A204.1 (cell line): ENCODE results near the gene RPS23.

Experiments
- FAIRE-seq: peaks from 2 replicates; lab custom pipeline; 2012; peaks lifted over from hg19 to GRCh38; lab: Jason Lieb, UNC

The RPS23 gene

DNA sequence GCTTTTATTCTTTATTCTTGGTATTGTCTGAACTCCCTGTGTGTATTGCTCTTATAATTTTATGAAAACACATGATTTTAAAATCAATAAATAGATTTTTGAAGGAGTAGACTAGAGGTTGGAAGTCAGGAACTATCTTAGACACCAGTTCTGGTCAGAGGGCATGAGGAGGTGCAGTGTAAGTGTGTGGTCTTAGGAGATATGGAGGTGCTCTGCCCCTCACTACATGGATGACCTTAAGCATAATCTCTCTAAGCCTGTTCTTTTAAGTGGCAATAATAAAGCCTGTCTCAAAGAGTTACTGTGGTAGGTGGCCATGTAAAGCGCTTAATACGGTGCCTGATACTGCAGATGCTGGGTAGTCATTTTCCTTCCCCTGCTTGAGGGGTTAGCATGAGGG lies 34.0 kb downstream of the RPS23 start:
- no peak for FAIRE-seq

DNA sequence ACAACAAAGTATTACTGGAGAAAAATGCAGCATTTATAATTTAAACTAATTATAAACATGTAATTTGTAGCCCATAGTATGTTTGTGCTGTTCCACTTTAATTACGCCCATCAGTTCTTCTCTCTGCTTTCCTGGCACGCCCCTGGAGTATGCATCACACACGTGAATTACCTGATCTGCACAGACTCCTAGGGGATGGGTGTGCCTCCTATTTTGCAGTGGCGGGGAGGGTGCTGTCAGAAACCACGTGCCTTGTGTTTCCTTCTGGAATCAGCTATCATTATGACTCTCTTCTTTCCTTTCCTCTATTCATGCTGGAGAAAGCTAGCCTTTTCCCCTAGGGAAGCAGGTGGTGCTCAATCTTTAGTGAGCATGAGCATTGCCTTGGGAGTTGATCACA lies 43.3 kb downstream of the RPS23 start:
- FAIRE-seq: no peak

DNA sequence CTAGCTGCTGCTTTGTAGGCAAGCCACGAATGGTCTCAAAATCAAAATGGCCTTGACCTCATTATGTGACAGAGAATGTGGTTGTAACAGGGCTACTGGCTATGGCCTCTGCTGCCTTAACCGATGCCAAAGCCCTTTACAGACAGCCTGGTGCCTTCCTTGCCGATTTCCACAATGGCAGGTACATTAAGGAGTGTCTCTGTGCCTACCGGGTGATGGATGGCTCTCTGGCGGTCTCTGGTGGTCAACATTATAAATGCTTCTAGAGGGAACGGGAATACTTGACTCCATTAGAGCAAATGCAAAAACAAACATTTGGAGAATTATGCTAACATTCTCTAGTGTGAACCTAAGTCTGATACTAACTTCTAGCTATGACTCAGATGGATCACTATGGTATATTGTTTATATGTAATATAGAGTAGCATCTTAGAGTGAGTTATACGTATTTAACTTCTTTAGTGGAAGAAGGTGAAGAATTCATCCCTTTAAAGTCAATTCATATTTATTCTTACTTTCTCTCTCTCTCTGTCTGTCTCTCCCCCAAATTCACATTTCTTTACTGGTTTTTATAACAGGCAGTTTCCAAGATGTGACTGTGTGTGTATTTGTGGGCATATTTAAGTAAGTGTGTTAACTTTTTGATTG lies 52.5 kb downstream of the RPS23 start:
- FAIRE-seq: peak; percentile 82
